ENCODE results near the gene AMER3.

AMER3 gene

GRCh38 chr2:130767408-130767775 lies 12.1 kb downstream of the AMER3 start:
- TF ChIP-seq, protein P1, sequence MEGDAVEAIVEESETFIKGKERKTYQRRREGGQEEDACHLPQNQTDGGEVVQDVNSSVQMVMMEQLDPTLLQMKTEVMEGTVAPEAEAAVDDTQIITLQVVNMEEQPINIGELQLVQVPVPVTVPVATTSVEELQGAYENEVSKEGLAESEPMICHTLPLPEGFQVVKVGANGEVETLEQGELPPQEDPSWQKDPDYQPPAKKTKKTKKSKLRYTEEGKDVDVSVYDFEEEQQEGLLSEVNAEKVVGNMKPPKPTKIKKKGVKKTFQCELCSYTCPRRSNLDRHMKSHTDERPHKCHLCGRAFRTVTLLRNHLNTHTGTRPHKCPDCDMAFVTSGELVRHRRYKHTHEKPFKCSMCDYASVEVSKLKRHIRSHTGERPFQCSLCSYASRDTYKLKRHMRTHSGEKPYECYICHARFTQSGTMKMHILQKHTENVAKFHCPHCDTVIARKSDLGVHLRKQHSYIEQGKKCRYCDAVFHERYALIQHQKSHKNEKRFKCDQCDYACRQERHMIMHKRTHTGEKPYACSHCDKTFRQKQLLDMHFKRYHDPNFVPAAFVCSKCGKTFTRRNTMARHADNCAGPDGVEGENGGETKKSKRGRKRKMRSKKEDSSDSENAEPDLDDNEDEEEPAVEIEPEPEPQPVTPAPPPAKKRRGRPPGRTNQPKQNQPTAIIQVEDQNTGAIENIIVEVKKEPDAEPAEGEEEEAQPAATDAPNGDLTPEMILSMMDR (conservative IDR thresholded peaks at IDR 0.05; ENCODE audit: low read length): no peak
- no peak overlapping the region for H3K4me3 ChIP-seq (ENCODE audit: low read length)
- DNase-seq (ENCODE audit: low read depth): no peak

DNA sequence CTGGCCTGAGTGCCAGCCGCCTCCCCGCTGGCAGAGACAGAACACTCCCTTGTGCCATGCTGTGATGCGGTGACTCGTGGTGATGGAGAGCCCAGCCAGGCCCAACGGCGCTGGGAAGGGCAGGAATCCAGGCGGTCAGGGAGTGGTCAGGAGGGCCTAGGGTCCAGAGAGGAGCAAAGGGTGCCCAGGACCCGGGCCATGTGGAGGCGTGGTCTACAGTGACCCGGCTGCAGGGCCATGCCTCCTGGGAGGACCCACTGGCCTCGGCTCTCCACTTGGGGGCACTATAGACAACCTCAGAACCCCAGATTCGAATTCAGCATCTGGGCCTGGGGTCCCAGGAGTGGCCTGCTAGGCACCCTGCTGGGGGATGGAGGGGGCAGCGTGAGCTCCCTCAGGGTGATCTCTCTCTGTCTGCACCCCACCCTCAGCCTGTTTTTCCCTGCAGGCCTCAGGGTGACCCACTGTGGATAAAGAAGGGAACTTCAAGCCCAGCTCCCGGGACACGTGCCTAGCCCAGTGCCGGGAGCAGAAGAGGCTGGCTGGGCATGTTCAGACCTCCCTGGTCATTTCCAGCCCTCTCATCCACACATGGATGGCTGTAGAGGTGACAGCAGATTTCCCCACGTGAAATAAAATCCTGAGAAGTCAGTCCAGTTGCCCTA lies 13.0 kb downstream of the AMER3 start:
- H3K4me3 ChIP-seq (ENCODE audit: low read length): no peak overlapping the region
- DNase-seq (ENCODE audit: low read depth): no peak
- TF ChIP-seq, protein P1 (conservative IDR thresholded peaks at IDR 0.05; ENCODE audit: low read length): no peak

DNA sequence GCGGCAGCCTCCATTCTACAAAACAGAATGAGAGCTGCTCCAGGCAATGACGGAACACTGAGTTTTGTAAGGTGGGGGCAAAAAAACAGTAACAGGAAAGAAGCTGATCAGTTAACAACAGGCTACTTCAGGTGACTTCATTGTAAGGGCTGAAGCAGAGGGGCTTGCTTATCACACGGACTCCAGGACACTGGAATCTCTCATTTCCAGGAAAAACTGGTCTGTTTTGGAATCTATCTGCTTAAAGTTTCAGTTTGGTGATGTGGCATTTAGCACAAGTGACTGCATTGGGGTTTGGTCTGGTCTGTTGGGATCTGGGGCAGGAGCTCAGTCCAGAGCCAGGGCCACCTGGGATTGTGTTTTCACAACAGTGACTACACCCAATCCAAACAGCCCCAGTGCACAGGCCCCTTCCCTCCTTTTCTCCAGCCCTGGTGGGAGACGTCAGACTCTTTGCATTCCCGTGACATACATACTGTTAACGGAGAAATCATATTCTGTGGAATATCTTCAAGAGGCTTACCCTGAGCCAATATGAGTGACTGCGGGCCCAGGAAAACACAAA lies 14.1 kb downstream of the AMER3 start:
- H3K4me3 ChIP-seq (ENCODE audit: low read length): no peak overlapping the region
- DNase-seq (ENCODE audit: low read depth): no peak
- TF ChIP-seq, protein P1 (conservative IDR thresholded peaks at IDR 0.05; ENCODE audit: low read length): no peak

- TF ChIP-seq, protein P1 (conservative IDR thresholded peaks at IDR 0.05; ENCODE audit: low read length): no peak
- no peak for DNase-seq (ENCODE audit: low read depth)
- H3K4me3 ChIP-seq (ENCODE audit: low read length): no peak overlapping the region
Measured at GRCh38 chr2:130776550-130776949, 21.2 kb downstream of the AMER3 start.

GRCh38 chr2:130778781-130779180 lies 23.4 kb downstream of the AMER3 start:
- H3K4me3 ChIP-seq (ENCODE audit: low read length): no peak overlapping the region
- TF ChIP-seq, protein P1 (conservative IDR thresholded peaks at IDR 0.05; ENCODE audit: low read length): no peak
- no peak for DNase-seq (ENCODE audit: low read depth)

- H3K4me3 ChIP-seq (ENCODE audit: low read length): no peak overlapping the region
- DNase-seq (ENCODE audit: low read depth): no peak
- TF ChIP-seq, protein P1 (conservative IDR thresholded peaks at IDR 0.05; ENCODE audit: low read length): no peak
Measured at GRCh38 chr2:130785466-130786055, 30.2 kb downstream of the AMER3 start.

DNA sequence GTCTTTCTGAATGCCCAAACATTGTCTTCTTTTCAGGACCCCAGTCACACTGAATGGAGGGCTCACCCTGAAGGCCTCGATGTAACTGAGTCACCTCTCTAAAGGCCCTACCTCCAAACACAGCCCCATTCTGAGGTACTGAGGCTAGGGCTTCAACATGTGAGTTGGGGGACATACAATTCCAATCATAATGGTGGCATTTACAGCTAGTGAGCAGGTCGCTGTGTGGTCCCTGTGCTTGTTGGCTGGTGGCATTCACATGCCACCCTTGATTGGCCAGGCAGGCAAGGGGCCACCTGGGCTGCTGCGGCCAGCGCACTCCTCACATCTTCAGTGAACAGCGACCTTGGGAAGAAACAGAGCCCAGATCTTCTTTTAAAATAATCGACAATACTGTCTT lies 30.7 kb downstream of the AMER3 start:
- no peak overlapping the region for H3K4me3 ChIP-seq (ENCODE audit: low read length)
- TF ChIP-seq, protein P1 (conservative IDR thresholded peaks at IDR 0.05; ENCODE audit: low read length): no peak
- DNase-seq (ENCODE audit: low read depth): no peak
